ENCODE data around the gene ZBTB7C. TPM values are rescaled to one million over a fixed set of nuclear protein-coding genes. Genes with fewer than 3 reads are reported as not detected.
A peak's percentile ranks its signal among the peaks of the same experiment; 100 is the strongest.

ZBTB7C gene
- total RNA-seq, 1 donor from 2014 or later, result under 0.01 TPM

DNA sequence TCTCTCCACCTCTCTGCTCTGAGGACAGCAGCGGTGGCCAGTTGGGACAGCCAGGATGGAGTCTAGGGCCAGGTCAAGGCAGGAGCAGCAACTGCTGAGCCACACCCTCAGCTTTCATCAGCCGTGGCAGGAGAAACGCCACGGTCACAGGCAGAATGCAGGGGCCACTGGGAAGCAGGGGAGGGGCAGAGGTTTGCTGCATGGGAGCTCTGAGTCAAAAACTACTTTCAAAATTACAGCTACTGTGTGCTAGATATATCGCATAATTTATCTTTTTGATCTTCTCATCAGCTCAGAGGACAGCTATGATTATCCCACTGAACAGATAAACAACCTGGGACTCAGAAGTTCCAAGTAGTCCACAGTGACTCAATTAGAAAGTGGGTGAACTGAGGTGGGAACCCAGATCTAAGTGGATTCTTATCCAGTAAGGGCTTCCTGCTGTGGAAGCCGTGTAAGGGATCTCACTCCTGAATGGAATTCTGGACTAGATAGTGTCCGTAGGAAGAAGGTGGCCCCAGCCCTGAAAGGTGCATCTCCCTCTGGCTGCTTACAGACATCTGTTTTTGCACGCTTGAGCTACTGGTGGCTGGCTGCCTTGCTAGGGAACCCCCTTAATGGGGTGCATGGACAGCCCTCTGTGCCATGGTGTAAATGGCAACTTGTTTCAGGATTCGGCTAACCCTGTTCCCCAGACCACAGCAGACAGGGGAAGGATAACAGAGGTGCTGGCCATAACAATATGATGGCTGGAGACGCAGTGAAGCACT is 284.1 kb downstream of the ZBTB7C start:
- DNase-seq (ENCODE audit: low read depth in 2 of 2), result no peak

DNA sequence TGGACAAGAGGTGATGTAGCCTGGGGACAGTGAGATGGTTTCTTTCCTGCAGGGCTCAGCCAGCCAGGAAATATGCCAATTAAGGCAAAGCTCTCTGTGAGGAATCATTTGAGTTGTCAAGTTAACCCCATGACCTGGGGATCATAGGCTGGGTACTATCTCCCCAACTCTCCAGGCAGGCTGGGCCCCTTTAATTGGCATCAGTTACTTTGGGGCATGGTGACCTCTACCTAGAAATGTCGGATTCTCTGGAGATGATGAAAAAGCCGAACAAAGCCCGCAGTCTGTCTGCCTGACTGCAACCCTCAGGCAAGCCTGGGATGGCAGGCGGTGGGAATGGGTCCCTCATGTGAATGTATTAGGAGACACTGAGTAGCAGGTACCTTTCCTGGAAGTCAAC is 285.2 kb downstream of the ZBTB7C start:
- no peak for DNase-seq (ENCODE audit: low read depth in 2 of 2)

DNA sequence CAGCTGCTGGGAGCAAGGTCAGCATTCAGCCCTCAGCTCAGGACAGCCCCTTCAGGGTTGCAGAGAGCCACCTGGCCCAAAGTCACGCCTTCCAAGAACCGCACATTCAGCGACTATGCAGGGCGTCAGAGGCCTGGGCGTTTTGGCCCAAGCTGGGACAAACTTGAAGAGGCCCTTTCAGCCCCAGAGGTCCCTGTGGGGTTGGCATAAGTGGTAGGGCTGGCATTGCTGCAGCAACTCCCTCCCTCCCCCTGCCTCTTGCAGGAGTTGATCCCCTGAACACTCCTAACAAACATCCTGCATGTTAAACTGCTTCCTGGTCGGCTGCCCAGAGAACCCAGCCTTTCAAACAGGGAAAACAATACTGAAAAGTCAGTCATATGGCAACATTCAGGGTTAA is 285.9 kb downstream of the ZBTB7C start:
- no peak for DNase-seq (ENCODE audit: low read depth in 2 of 2)

DNA sequence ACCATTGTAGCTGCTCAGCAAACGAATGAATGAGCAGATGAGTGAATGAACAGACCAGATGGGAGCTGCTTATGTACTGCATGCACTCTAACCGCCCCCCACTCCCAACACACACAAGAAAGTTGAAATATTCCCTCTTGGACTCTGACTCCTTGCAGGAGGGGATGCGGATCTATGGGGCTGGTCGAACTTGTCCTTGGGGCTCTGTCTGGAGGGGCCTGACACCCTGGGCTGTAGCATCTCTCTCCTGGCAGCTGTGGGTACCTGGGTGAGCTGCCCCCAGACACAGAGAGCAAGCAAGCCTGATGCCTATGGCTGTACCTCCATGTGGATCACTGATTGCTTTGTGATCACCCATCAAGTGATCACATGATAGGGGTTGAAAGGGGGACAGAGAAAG is 286.4 kb downstream of the ZBTB7C start:
- DNase-seq (ENCODE audit: low read depth in 2 of 2), result no peak

DNA sequence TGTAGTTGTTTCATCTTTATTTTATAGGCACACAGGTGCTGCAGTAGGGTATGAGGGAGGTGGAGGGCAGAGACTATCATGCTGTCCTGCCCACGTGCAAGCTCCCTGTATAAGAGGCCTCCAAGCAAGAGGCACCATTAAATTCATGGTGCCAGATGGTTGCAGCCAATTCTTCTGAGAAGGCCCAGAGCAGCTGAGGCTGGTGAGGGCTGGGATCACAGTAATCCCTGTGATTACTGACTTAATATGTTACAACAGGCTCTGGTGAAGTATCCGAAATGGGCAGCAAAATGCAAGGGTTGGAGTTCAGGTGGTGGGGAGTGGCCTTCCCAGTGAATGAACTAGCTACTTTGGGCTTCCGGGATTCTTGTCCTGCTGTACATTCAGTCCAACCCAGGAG is 286.8 kb downstream of the ZBTB7C start:
- DNase-seq (ENCODE audit: low read depth in 2 of 2), result no peak

DNA sequence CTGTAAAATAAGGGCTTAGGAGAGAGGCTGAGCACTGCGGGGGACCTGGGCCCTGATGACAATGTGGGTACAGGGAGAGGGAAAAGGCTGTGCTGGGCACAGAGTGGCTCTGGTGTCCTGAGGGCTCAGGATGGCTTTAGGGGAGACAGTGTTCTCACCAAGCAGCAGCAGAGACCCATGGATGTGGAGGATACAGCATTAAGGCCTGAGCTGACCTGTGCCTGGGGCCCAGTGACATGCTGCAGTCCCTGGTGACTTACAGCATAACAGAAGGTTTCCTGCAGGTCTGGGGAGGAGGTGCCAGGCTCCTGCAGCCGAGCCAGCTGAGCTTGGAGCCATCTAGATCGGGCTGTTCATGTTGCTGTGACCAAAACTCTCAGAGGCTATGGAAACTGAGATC is 287.4 kb downstream of the ZBTB7C start:
- DNase-seq (ENCODE audit: low read depth in 2 of 2), result no peak

DNA sequence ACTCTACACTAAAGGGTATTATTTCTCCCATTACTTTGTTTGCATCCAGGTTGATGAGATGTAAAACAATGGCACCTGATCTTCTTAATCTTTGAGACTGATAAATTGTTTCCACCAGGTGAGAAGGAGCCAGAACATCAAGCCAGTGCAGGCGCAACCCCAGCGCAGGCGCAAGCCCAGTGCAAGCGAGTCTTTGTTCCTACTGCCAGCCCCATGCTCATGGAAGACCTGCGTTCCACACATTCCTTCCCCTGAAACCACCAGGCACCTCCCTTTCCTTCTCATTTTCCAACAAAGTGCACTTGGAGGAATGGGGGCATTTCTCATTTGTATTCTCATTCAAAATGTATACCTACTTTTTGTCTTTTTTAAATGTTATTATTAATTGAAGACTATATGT is 290.0 kb downstream of the ZBTB7C start:
- no peak for DNase-seq (ENCODE audit: low read depth in 2 of 2)

DNA sequence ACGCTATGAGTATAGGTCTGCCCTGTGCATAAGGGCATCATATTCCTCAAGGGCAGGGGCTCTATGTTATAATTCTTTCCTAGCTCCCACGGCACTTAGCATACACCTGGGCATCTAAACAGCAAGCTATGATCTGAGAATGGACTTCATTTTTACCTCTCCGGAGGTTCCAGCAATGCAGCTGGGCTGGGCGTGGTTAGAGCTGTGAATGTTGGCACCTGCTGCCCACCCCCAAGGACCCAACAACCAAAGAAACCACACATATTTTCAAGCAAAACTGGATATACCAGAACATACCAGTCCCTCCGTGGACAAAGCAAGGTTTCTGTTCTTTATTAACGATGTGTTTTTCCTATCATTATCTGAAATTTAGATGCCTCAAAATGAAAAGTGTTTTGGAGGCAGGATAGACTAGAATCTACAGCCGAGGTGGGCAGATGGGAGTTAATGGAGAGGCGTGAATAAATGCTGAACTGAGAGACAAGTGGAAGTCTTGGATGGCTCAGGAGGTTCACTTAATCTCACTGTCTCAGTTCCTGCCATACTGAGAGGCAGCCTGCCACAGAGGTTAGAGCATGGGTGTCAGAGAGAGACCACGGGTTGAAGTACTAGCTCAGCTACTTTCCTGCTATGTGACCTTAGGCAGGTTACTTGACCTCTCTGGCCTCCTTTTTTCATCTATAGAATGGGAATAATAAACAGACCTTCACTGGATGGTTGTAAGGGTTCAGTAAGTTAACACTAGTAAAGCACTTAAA is 292.1 kb downstream of the ZBTB7C start:
- DNase-seq (ENCODE audit: low read depth in 2 of 2), result no peak

DNA sequence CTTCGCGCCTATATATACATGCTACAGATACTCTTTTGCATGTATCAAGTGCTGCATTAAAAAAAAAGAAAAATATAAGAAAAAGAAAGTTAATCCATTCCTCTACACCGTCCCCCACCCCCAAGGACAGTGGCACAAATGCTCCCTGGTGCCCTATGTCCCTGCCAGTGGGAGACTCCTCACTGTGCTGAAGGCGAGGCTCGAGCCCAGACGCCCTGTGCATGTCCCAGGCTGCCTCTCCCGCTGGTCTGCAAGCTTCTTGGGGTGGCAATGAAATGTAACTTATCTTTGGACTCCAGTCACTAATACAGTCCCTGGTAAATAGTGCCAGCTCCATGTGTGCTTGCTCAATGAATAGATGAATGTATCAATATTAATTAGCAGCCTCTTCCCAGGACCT is 293.2 kb downstream of the ZBTB7C start:
- no peak for DNase-seq (ENCODE audit: low read depth in 2 of 2)

DNA sequence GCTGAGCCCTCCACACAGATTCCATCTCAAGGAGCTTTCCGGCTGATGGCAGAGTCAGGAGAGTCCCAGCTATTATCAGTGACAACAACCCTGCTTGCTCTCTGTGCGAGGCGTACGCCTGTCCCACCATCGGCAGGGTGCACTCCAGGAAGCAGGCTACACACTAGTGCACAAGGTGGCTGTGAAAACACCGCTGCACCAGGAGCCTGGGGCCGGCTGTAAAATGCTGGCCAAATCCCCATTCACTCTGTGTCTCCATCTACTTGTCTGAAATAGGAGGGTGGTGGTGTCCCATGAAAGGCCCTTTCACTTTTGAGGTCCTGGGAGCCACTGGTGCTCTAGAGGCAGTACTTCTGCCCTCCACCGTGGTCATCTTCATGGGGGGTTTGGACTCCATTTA is 295.5 kb downstream of the ZBTB7C start:
- no peak for DNase-seq (ENCODE audit: low read depth in 2 of 2)

DNA sequence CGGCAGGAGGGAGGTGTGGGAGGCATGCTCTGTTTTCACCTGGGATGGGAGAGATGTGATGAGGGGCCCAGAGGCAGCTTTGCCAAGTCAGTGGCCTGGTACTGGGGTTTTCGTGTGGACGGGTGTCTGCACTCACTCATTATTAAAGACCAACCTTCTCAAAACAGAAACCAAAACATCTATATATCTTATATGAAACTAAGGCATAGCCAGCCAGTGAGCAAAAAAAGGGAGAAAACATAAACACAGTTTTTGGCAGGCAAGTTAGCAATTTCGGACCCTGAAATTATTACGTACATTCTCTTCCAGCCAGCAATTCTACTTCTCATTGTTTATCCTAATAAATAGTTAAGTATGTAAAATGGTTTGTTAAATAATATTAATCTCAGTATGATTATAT is 297.6 kb downstream of the ZBTB7C start:
- DNase-seq (ENCODE audit: low read depth in 2 of 2), result no peak

DNA sequence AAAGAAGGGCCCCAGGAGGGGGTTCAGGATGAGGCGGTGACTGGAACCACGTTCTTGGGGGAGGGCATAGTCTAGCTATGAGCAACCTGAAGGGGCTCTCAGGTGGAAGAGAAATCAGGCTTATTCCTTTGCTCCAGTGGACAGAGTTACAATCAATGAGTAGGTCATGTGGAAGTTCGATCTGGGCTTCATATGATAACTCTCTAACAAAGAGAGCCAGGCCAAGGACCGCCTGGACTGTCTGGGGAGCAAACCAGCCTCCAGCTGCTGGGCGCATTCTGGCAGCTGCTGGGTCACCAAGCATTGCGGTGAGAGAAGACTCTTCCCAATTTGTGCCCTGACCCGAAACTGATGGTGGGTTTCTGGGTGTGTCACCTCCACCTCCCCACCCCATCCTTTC is 298.4 kb downstream of the ZBTB7C start:
- DNase-seq (ENCODE audit: low read depth in 2 of 2), result no peak

DNA sequence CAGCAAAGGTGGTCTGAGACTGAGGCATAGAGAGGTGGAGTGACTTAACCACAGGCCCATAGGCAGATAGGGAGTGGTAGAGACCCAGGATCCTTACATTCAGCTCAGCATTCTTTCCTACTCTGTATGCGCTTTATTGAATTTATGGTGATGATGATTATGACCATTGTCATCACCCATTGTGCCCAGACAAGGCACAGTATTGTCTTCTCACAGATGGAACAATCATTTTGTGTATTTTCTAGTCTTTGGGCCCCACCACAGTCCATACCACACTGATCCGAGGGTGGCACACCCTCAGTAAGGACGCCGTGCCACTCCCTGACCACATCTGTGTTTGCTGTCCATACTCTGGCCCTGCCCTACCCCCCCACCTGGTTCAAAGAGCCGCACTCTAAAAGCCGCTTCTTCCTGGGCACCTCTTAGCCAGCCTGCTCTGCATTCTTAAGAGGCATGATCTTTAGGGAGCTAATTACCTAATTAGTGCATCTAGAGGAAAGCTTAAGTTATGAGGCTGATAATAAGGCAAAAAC is 299.2 kb downstream of the ZBTB7C start:
- no peak for DNase-seq (ENCODE audit: low read depth in 2 of 2)

DNA sequence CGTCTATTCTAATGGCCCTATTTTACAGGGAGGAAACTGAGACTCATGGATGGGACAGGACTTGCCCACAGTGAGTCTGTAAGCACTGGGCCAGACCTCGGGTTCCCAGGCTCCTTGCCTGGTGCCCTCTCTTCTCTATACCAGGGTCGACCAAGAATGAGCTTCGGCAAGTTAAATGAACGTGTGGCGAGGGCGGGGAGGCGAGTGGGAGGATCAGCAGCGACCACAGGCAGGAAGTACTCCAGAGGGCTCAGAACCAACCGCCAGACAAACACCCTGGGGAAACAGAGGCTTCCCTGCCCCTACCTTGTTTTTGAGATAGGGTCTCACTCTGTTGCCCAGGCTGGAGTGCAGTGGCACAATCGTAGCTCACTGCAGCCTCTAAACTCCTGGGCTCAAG is 301.0 kb downstream of the ZBTB7C start:
- no peak for DNase-seq (ENCODE audit: low read depth in 2 of 2)

DNA sequence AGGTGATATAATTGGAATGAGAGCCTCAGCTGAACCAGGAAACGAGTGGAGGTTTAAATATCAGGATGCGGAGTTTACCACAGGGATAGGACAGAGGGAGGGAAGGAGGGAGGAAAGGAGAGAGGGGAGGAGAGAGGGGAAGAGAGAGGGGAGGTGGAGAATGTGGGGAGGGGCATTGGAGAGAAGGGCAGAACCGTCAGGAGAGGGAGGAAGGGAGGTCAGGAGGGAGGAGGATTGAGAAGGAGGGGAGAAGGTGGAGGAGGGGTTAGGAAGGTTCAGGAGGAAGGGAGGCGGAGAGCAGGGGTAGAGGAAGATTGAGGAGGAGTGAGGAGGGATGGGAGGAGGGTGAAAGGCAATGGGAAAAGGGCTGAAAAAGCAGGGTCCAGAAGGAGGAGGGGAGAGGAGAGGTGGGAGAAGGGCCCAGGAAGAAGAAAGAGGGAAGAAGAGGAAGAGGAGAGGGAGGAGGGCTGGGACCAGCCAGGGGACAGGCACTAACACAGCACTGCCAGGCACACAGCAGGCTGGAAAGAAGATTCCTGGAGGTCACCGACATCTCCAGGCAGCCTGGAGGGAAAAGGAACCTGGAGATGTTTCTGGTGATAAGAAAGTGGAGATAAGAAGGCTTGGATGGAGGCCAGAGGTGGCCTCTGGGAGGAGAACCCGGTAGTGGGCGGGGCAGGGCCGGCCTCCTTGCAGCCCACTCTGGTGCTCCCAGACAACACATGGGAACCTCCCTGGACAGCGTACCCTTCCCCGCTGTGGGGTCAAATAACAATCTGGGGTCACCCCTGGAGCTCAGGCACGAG is 302.0 kb downstream of the ZBTB7C start:
- no peak for DNase-seq (ENCODE audit: low read depth in 2 of 2)

DNA sequence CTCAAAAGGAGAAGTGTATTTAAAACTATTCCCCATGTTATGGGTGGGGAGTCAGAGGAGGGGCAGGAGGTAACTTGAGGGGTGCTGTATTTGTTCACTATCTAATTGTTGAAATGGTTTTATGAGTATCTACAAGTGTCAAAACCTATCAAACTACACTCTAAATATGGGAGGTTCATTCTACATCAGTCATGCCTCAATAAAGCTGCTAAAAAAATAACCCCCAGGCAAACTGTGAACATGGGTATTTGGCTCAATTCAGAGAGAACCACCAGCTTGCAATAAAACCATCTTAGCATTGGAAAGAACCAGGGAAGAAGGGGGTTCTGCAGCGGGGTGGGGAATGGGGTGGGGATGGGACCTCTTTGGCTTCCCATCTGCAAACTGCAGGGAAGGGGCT is 302.7 kb downstream of the ZBTB7C start:
- no peak for DNase-seq (ENCODE audit: low read depth in 2 of 2)

DNA sequence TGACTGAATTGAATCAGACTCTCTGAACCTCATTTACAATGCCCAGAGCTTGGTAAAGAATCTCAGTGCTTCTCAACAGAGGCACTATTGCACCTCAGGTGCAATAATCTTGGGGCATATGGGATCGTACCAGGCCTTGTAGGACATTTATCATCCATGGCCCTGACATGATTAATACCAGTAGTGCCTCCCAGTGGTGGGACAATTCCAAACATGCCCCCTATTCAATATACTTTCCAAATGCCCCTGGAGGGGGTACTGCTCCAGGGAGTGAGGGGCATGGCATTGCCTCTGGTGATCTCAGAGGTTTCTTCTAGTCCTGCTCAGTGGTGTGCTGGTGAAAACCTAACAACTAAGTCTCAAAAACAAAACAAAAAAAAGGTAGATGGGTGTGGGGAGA is 303.9 kb downstream of the ZBTB7C start:
- peak in 1 of 2 donors; percentile 40 for DNase-seq (ENCODE audit: low read depth in 2 of 2)

DNA sequence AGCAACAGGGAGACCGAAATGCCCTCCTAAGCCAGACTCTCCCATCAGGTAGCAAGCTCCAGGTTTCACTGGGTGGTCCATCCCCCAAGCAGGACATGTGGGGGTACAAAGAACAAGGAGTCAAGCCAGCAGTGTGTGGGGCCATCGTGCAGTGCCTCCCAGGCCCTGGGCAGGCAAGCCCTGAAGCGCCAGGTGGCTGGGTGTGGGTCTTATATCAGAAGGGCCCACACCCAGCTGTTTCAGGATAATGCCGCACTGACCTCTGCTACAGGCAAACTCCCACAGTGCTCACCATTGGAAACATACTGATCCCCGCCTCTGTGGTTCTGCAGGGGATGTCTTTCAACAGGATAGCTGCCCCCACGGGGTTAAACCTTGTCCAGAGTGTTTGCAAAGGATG is 304.5 kb downstream of the ZBTB7C start:
- no peak for DNase-seq (ENCODE audit: low read depth in 2 of 2)

DNA sequence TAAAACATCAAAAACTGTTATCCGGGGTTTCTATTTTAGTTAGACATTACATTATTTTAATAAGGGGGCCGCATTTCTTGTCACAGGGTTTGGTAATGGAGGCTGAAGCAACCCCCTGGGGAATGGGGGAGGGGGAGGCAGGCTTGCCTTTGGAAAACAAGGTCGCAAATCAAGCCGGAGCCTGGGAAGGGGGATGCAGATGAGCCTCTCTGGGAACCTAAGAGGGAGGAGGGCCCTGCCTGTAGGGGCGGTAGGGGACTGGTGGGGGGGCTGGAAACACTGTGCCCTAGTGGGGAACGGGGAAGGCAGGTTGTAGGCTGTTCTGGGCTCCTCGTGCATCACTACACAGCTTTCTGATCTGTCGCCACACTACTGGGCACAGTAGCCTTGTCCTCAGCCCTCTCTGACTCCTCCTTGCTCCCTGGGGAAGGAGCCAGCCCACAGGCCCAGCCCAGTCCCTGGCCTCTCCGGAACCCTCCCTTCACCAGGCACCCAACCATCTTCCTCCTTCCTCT is 308.5 kb downstream of the ZBTB7C start:
- no peak for DNase-seq (ENCODE audit: low read depth in 2 of 2)

DNA sequence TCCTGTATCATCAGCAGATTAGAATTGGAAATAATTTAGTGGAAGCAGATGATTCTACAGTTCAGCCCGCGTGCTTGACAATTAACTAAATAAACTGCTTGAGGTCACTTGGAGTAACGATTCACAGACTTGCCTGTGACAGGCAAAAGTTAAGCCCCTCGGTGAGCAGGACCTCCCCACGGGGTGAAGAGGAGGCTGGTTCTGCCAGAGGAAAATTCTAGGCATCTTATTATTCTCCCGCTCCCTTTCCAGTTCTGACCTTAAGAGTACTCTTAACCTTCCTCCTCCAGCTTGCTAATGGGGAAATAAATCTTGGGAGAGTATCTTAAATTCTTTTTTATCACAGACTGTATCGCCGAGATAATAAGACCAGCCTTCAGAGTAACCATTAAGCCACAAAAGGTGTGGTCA is 309.0 kb downstream of the ZBTB7C start:
- DNase-seq (ENCODE audit: low read depth in 2 of 2), result no peak

DNA sequence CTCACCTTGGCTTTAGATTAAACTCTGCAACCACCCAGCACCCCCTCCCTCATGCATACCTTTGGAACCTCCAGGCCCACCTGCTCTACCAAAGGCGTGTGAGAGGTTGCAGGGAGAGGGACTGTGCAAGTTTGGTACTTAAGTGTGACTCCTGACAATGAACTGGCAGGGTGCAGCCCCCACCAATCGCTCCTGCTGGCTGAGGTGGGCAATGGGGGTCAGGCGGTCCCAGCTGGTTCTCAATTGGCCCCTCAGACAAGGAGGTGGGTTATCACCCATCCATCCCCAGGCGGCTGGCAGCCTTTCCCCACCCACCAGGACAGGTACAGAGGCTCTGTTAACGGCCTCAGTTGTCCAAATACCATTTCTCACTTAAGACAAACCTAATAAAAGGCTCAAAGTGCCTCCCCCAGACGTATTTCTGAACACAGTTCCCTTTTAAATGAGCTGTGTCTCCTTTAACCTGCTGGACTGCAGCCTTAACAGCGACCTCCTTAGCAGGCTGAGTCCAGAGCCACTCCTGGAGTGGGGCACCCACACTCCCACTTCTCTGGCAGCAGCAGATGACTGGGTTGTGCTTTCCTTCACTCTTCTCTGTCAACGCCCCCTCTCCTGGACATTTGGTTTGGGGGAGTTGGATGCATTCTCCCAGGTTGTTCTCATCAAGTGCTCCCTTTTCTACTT is 309.6 kb downstream of the ZBTB7C start:
- DNase-seq (ENCODE audit: low read depth in 2 of 2), result no peak

All from lung microvascular endothelial cell (primary cell).